Colonic mucosa (tissue), 4 donors: ENCODE results near the gene ZNF432. TPM values are rescaled to one million over a fixed set of nuclear protein-coding genes. Genes with fewer than 3 reads are reported as not detected.

Experiments
- DNase-seq: peaks from one replicate; pipeline ENCODE4 v3.0.0-alpha.2; 2020
- H3K27ac ChIP-seq: fragments of 200-600 bp; one replicate; pipeline ENCODE4 v1.8.0; 2021
- H3K27me3 ChIP-seq: fragments of 200-600 bp; one replicate; pipeline ENCODE4 v1.8.0; 2021
- H3K36me3 ChIP-seq: fragments of 200-600 bp; one replicate; pipeline ENCODE4 v1.8.0; 2021
- H3K4me1 ChIP-seq: fragments of 200-600 bp; one replicate; pipeline ENCODE4 v1.8.0; 2021; ENCODE audit warnings: mild to moderate bottlenecking
- H3K4me3 ChIP-seq: fragments of 200-600 bp; one replicate; pipeline ENCODE4 v1.8.0; 2021
- H3K9ac ChIP-seq, 2 donors: one replicate each; pipeline ENCODE4 v1.7.0; 2013; ENCODE audit warnings: control low read depth in 2 of 2, low read depth in 2 of 2, low read length in 2 of 2
- H3K9me3 ChIP-seq: fragments of 200-600 bp; one replicate; pipeline ENCODE4 v1.8.0; 2021
- intact Hi-C: fragments of 100-400 bp; cut with DNase I; formaldehyde crosslinking; loops from one replicate; pipeline ENCODE4 v1.14.1; 2022
- total RNA-seq, 2 donors: library from RNA; stranded (reverse); fragmentation: NEBNext Ultra II Directional in 1 of 2; extraction: Animal tissue kit (Norgen Biotek cat#: 25700) in 1 of 2; gene quantifications; one replicate each; pipeline ENCODE4 v1.2.1, GENCODE V29; 2021
- TF ChIP-seq, protein P1 (sequence below): fragments of 200-600 bp; IDR thresholded peaks from one replicate; pipeline ENCODE4 v1.8.0; 2022; ENCODE audit warnings: antibody characterized with exemption, mild to moderate bottlenecking
- donor health status: healthy.
- donor health status: DM: no; HTN: no; CAD: no.
- donor health status: DM: no; HTN: no; CAD: no.

Gene ZNF432
- total RNA-seq, 2 donors from 2014 or later = 7.7 to 7.8 TPM

DNA sequence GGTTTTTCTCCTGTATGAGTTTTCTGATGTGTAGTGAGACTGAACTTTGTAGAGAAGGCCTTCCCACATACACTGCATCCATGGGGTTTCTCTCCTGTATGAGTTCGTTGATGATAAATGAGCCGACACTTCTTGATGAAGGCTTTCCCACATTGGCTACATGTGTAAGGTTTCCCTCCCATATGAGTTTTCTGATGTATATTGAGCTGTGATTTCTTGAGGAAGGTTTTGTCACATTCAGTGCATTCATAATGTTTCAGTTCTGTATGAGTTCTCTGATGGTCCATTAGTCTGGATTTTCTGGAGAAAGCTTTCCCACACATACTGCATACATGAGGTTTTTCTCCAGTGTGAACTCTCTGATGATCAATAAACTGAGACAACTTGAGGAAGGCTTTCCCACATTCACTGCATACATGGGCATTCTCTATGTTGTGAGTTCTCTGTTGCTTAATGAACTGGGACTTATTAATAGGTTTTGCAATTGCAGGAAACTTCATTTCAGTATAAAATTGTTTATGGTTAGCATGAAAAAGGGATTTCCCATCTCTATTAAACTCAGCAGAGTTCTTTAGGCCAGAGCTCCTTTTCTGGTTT lies 54.5 kb downstream of the ZNF432 start:
- intact Hi-C loops = no loop called here
- H3K27me3 ChIP-seq = no peaks in the 10 kb centered on the region
- no peak overlapping the region for H3K9ac ChIP-seq
- H3K4me3 ChIP-seq = no peak overlapping the region
- H3K27ac ChIP-seq = no peak overlapping the region
- DNase-seq = no peak
- H3K9me3 ChIP-seq = peaks cover 21% of the 10 kb centered on the region
- no peaks in the 10 kb centered on the region for H3K36me3 ChIP-seq
- H3K4me1 ChIP-seq = no peaks in the 10 kb centered on the region
- TF ChIP-seq, protein P1, sequence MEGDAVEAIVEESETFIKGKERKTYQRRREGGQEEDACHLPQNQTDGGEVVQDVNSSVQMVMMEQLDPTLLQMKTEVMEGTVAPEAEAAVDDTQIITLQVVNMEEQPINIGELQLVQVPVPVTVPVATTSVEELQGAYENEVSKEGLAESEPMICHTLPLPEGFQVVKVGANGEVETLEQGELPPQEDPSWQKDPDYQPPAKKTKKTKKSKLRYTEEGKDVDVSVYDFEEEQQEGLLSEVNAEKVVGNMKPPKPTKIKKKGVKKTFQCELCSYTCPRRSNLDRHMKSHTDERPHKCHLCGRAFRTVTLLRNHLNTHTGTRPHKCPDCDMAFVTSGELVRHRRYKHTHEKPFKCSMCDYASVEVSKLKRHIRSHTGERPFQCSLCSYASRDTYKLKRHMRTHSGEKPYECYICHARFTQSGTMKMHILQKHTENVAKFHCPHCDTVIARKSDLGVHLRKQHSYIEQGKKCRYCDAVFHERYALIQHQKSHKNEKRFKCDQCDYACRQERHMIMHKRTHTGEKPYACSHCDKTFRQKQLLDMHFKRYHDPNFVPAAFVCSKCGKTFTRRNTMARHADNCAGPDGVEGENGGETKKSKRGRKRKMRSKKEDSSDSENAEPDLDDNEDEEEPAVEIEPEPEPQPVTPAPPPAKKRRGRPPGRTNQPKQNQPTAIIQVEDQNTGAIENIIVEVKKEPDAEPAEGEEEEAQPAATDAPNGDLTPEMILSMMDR = no peak

DNA sequence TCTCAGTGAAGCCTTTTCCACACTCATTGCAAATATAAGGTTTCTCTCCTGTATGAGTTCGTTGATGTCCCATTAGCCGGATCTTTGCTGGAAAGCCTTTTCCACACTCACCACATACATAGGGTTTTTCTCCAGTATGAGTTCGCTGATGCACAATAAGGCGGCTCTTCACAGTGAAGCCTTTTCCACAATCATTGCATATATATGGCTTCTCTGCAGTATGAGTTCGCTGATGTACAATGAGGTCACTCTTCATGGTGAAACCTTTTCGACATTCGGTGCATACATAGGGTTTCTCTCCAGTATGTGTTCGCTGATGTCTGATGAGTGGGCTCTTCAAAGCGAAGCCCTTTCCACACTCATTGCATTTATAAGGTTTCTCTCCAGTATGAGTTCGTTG lies 55.2 kb downstream of the ZNF432 start:
- TF ChIP-seq, protein P1 = no peak
- H3K27ac ChIP-seq = no peak overlapping the region
- H3K4me3 ChIP-seq = no peak overlapping the region
- intact Hi-C loops = no loop called here
- no peaks in the 10 kb centered on the region for H3K27me3 ChIP-seq
- no peak overlapping the region for H3K9ac ChIP-seq
- no peaks in the 10 kb centered on the region for H3K36me3 ChIP-seq
- no peaks in the 10 kb centered on the region for H3K4me1 ChIP-seq
- no peak for DNase-seq
- H3K9me3 ChIP-seq = peaks cover 21% of the 10 kb centered on the region

DNA sequence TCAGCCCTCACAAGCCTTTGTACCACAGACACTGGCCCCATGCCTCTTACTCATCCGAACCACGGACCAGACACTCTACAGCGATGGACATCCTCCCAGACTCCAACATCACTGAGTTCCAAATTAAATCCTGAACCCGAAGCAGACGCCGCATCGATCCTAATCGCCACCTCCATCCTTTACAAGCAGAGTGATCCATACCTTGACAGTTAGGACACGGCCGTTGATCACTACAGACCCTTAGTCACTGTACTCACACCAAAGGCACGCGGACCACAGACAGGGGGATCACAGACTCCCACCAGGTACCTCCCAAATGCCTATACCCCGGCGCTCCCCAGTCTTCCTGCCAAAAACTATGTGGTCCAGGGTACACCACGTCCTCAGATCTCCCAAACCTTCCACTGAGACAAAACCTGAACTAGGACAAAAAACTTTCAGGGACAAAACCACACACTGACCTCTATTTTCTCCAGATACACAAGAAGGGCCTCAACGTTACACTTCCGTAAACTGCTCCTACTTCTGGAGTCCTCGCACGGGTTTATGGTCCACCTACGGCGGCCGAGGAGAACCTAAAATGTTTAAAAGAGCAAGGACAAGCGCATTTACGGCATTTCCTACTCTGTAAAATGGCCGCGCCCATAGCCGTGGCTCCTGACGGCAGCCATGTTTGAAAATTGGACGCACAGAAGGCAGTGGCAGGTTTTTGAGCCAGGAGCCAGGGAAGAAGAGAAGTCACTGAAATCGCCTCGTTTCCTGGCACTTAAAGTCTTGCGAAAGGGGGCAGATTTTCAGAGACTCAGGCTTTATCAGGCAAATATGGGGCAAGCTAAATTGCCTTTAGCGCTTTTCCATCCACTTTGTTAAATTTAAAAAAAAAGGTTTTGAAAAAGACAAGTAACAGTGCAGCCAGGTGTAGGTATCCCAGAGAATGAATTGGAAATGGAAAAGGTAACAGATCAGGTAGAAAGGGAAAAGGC lies 62.0 kb downstream of the ZNF432 start, which contains the start of gene ZNF350:
ZNF350 (minus strand) TSS at position 532 of the 983 bp plus-strand sequence. CDS start 12,480 bp downstream, outside the sequence.
- Histone ChIP-seq H3K9me3 (peaks cover 2% of the 10 kb centered on the region), H3K4me1 (no peaks in the 10 kb centered on the region), H3K9ac (peak within 1 kb of the TSS; percentile 89 to 95), H3K4me3 (peak within 1 kb of the TSS; percentile 69), H3K27me3 (no peaks in the 10 kb centered on the region), H3K36me3 (no peaks in the 10 kb centered on the region), H3K27ac (no peak within 1 kb of the TSS)
- TF ChIP-seq, protein P1 = no peak
- intact Hi-C loops = loop anchor here (10.0 kb wide), 1 partner anchor 62 kb away; the partner anchor contains the start of gene ZNF613
- DNase-seq = peak; percentile 99

DNA sequence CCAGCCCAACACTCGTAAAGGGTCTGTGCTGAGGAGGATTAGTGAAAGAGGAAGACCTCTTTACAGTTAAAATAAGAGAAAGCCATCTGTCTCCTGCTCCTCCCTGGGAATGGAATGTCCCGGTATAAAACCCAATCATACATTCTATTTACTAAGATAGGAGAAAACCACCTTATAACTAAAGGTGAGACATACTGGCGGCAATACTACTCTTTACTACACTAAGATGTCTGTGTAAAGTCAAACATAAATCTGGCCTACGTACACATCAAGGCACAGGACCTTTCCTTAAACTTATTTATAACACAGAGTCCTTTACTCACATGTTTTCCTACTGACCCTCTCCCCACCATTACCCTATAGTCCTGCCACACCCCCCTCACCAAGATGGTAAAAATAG lies 65.3 kb downstream of the ZNF432 start:
- Histone ChIP-seq H3K36me3 (no peaks in the 10 kb centered on the region), H3K9ac (no peak overlapping the region), H3K4me3 (no peak overlapping the region), H3K27ac (no peak overlapping the region), H3K27me3 (no peaks in the 10 kb centered on the region), H3K9me3 (peaks cover 3% of the 10 kb centered on the region), H3K4me1 (no peaks in the 10 kb centered on the region)
- TF ChIP-seq, protein P1 = no peak
- DNase-seq = no peak
- intact Hi-C loops = loop anchor here (10.0 kb wide), 1 partner anchor 59 kb away; the partner anchor contains the start of gene ZNF613

Other genes with a start within 250 kb of the ZNF432 start
- 1 to 10 TPM; 5.5 to 7.4 TPM for gene ZNF577, start 160.9 kb downstream of the ZNF432 start, total RNA-seq
- gene ZNF649, start 143.8 kb downstream of the ZNF432 start, total RNA-seq = 1 to 10 TPM; 8.1 to 8.2 TPM
- 1 to 10 TPM; 4.2 to 4.4 TPM for gene ZNF613, start 121.4 kb downstream of the ZNF432 start, total RNA-seq
- gene ZNF350, start 62.0 kb downstream of the ZNF432 start, total RNA-seq = 10 to 100 TPM; 10.5 to 11.1 TPM
- 1 to 10 TPM; 4.6 to 4.7 TPM for gene ZNF615, start 40.6 kb downstream of the ZNF432 start, total RNA-seq
- gene ZNF614, start 20.5 kb downstream of the ZNF432 start, total RNA-seq = 1 to 10 TPM; 3.3 to 4.2 TPM
- 10 to 100 TPM; 12.5 to 12.8 TPM for gene ZNF841, start 46.9 kb upstream of the ZNF432 start, total RNA-seq
- gene ZNF616, start 91.1 kb upstream of the ZNF432 start, total RNA-seq = 1 to 10 TPM; 6.8 to 8.5 TPM
- 10 to 100 TPM; 10.2 to 10.6 TPM for gene ZNF836, start 122.8 kb upstream of the ZNF432 start, total RNA-seq
- gene PPP2R1A, start 141.2 kb upstream of the ZNF432 start, total RNA-seq = 100 to 1,000 TPM; 273 to 378 TPM
- gene ZNF766, start 220.7 kb upstream of the ZNF432 start, total RNA-seq = 10 to 100 TPM in 1 of 2 donors, 1 to 10 TPM in 1; 7.5 to 10.6 TPM
- gene ZNF480, start 248.3 kb upstream of the ZNF432 start, total RNA-seq = 10 to 100 TPM; 13.2 TPM